A549 (cell line): ENCODE measurements around the gene PID1. TPM values are rescaled to one million over a fixed set of nuclear protein-coding genes. Genes with fewer than 3 reads are reported as not detected.

Experiments
- ATAC-seq, 2 experiments: fragments of 200-7000 bp in 1 of 2; fragments of >200 bp in 1 of 2; cut with Nextera tagmentation in 1 of 2; cut with Tn5 transposase in 1 of 2; 3 replicates each; pipeline versions ENCODE4 v1.8.0 to v1.9.1; 2018 to 2020; ENCODE audit warnings: mild to moderate bottlenecking in 1 of 2, moderate library complexity in 1 of 2
- CTCF ChIA-PET: fragments of 300-600 bp; sonication (Branson Sonifier 250); formaldehyde crosslinking; extraction: SDS; loops from one replicate; lab custom pipeline; 2021; ENCODE audit warnings: antibody characterized with exemption, inconsistent platforms; lab: Yijun Ruan, JAX
- POLR2A ChIA-PET: fragments of 350-600 bp; formaldehyde crosslinking; extraction: SDS; loops from one replicate; lab custom pipeline; 2021; ENCODE audit warnings: antibody characterized with exemption, inconsistent platforms; lab: Yijun Ruan, JAX
- DNase-seq, 2 experiments: peaks; one replicate each; pipeline versions ENCODE4 v3.0.0 to v3.0.0-alpha.2; 2011 to 2016; ENCODE audit warnings: low read depth in 1 of 2, low spot score in 1 of 2
- FAIRE-seq: peaks from 2 replicates; lab custom pipeline; 2011; peaks lifted over from hg19 to GRCh38; lab: Jason Lieb, UNC
- H3K27ac ChIP-seq, 2 experiments: fragments of >200 bp; sonication (Bioruptor Twin); formaldehyde crosslinking; 3 replicates each; pipeline ENCODE4 v1.5.1; 2016 to 2017
- H3K4me1 ChIP-seq: fragments of >200 bp; sonication (Bioruptor Twin); formaldehyde crosslinking; 3 replicates; pipeline ENCODE4 v1.6.1; 2016
- H3K4me2 ChIP-seq: fragments of >200 bp; sonication (Bioruptor Twin); formaldehyde crosslinking; 3 replicates; pipeline ENCODE4 v1.6.1; 2016
- H3K4me3 ChIP-seq: fragments of >200 bp; sonication (Bioruptor Twin); formaldehyde crosslinking; 3 replicates; pipeline ENCODE4 v1.5.1; 2016
- H3K9me3 ChIP-seq: fragments of >200 bp; sonication (Bioruptor Twin); formaldehyde crosslinking; 3 replicates; pipeline ENCODE4 v1.6.1; 2016
- ATOH8 ChIP-seq: fragments of 250-450 bp; sonication (Bioruptor Pico); IDR thresholded peaks from 2 replicates; pipeline ENCODE4 v1.5.0; 2020; ENCODE audit warnings: low read depth, mild to moderate bottlenecking, moderate library complexity
- BCL3 ChIP-seq: fragments of >200 bp; sonication (Bioruptor Twin); formaldehyde crosslinking; IDR thresholded peaks from 3 replicates; pipeline ENCODE4 v1.6.1; 2016
- CBX2 ChIP-seq: fragments of 200-600 bp; sonication (generic); IDR thresholded peaks from 2 replicates; pipeline ENCODE4 v1.6.1; 2016; ENCODE audit warnings: low read depth, mild to moderate bottlenecking, borderline replicate concordance
- CHD2 ChIP-seq: fragments of 150-350 bp; IDR thresholded peaks from 2 replicates; pipeline ENCODE4 v1.6.1; 2014; ENCODE audit warnings: low read length; ENCODE audit not compliant: partially characterized antibody
- CTCF ChIP-seq: fragments of >200 bp; sonication (Bioruptor Twin); formaldehyde crosslinking; IDR thresholded peaks from 3 replicates; pipeline ENCODE4 v1.5.1; 2016
- E2F6 ChIP-seq: IDR thresholded peaks from 2 replicates; pipeline ENCODE4 v1.6.1; 2012; ENCODE audit warnings: low read depth, borderline replicate concordance
- ELK1 ChIP-seq: fragments of 150-350 bp; IDR thresholded peaks from 2 replicates; pipeline ENCODE4 v1.6.1; 2014; ENCODE audit warnings: low read depth, mild to moderate bottlenecking, low read length
- FOSB ChIP-seq: fragments of 250-450 bp; sonication (Bioruptor Pico); IDR thresholded peaks from 2 replicates; pipeline ENCODE4 v1.5.0; 2020; ENCODE audit warnings: mild to moderate bottlenecking, moderate library complexity
- HES2 ChIP-seq: fragments of >200 bp; sonication (Bioruptor Twin); formaldehyde crosslinking; IDR thresholded peaks from 2 replicates; pipeline ENCODE4 v1.6.1; 2016
- HMGXB4 ChIP-seq: fragments of 250-450 bp; sonication (Bioruptor Pico); IDR thresholded peaks from 2 replicates; pipeline ENCODE4 v1.5.0; 2021; ENCODE audit warnings: mild to moderate bottlenecking, moderate library complexity, borderline replicate concordance
- KDM1A ChIP-seq: fragments of 200-600 bp; sonication (generic); IDR thresholded peaks from 2 replicates; pipeline ENCODE4 v1.6.1; 2016; ENCODE audit warnings: low read depth, mild to moderate bottlenecking
- MAFK ChIP-seq: fragments of 450-650 bp; IDR thresholded peaks from 2 replicates; pipeline ENCODE4 v1.6.1; 2014; ENCODE audit not compliant: partially characterized antibody
- MYC ChIP-seq: IDR thresholded peaks from 2 replicates; pipeline ENCODE4 v1.6.1; 2012; ENCODE audit warnings: mild to moderate bottlenecking, inconsistent platforms, low read length, improper control_type of control experiment, borderline replicate concordance
- POLR2AphosphoS2 ChIP-seq: conservative IDR thresholded peaks from 2 replicates; pipeline ENCODE4 v1.6.1; 2012; ENCODE audit warnings: low read length, improper control_type of control experiment, inconsistent platforms
- RAD21 ChIP-seq, 2 experiments: fragments of >200 bp in 1 of 2; sonication (Bioruptor Twin) in 1 of 2; formaldehyde crosslinking in 1 of 2; IDR thresholded peaks in 1 of 2; conservative IDR thresholded peaks in 1 of 2; 2 replicates in 1 of 2; 3 replicates in 1 of 2; pipeline ENCODE4 v1.6.1; 2012 to 2018; ENCODE audit warnings: inconsistent platforms in 1 of 2
- RARB ChIP-seq: fragments of 250-450 bp; sonication (Bioruptor Pico); IDR thresholded peaks from 2 replicates; pipeline ENCODE4 v1.8.0; 2021; ENCODE audit warnings: mild to moderate bottlenecking, moderate library complexity
- SREBF2 ChIP-seq: fragments of 450-650 bp; IDR thresholded peaks from 2 replicates; pipeline ENCODE4 v1.6.1; 2014; ENCODE audit warnings: mild to moderate bottlenecking, moderate library complexity
- TP53 ChIP-seq: fragments of 250-450 bp; sonication (Bioruptor Pico); IDR thresholded peaks from 2 replicates; pipeline ENCODE4 v1.5.0; 2021; ENCODE audit warnings: mild to moderate bottlenecking, moderate library complexity
- ZC3H11A ChIP-seq: fragments of 450-650 bp; IDR thresholded peaks from 2 replicates; pipeline ENCODE4 v1.6.1; 2014; ENCODE audit warnings: antibody characterized with exemption, mild to moderate bottlenecking
- WGBS: methylation state at CpG from one replicate; pipeline ENCODE4 v1.1.6; 2017; ENCODE audit errors: missing lambda C conversion rate; 5-methylcytosine and 5-hydroxymethylcytosine counted together
- polyA plus RNA-seq, 4 experiments: library from polyadenylated mRNA; depleted of rRNA in 3 of 4; stranded (reverse); fragments of >200 nt; fragmentation: RNase III in 1 of 4; extraction: RNeasy Plus Mini Kit Qiagen cat#74134 plus additional on column Dnase treatment in 1 of 4; gene quantifications; 2 replicates in 3 of 4; 3 replicates in 1 of 4; pipeline ENCODE4 v1.2.3, GENCODE V29; 2011 to 2017

PID1 gene
- polyA plus RNA-seq, 2 of the 4 experiments (the other 2 are of a cell fraction): 0.75 to 2.7 TPM

GRCh38 chr2:229104974-229105387, 166.1 kb downstream of the PID1 start:
- DNase-seq: no peak
- 29% methylated on average over 7 of the region's 7 CpGs for WGBS
- no peaks in the 10 kb centered on the region for H3K4me1 ChIP-seq
- CTCF ChIA-PET: no interaction called here
- POLR2A ChIA-PET: no interaction called here
- no peak for TF ChIP-seq CTCF
- no peak for TF ChIP-seq KDM1A
- TF ChIP-seq HMGXB4: no peak
- TF ChIP-seq ATOH8 (CRISPR knock-in tag): no peak
- TF ChIP-seq SREBF2: no peak
- no peak for TF ChIP-seq MAFK
- TF ChIP-seq RARB (CRISPR knock-in tag): no peak
- no peak for TF ChIP-seq HES2
- no peak overlapping the region for H3K4me2 ChIP-seq
- no peak for ATAC-seq
- H3K4me3 ChIP-seq: no peak overlapping the region
- FAIRE-seq: no peak
- H3K9me3 ChIP-seq: no peaks in the 10 kb centered on the region
- H3K27ac ChIP-seq: no peak overlapping the region

GRCh38 chr2:229104025-229104424, 167.1 kb downstream of the PID1 start:
- WGBS: 62% methylated on average over 3 of the region's 3 CpGs
- FAIRE-seq: no peak
- CTCF ChIA-PET: no interaction called here

More at GRCh38 chr2:229104025-229104424, 167.1 kb downstream of the PID1 start:
- DNase-seq (no peak), ATAC-seq (no peak)
- Histone ChIP-seq H3K9me3 (no peaks in the 10 kb centered on the region), H3K4me3 (no peak overlapping the region), H3K4me1 (no peaks in the 10 kb centered on the region), H3K27ac (no peak overlapping the region), H3K4me2 (no peak overlapping the region)
- TF ChIP-seq SREBF2 (no peak), HMGXB4 (no peak), FOSB (no peak), TP53 (CRISPR knock-in tag) (no peak), RAD21 (conservative IDR thresholded peaks at IDR 0.05 in 1 of 2, IDR thresholded peaks at IDR 0.05 in 1 of 2) (no peak), ELK1 (no peak), BCL3 (no peak), ZC3H11A (no peak), CBX2 (no peak), MYC (no peak), POLR2AphosphoS2 (no peak), E2F6 (no peak), CTCF (no peak), CHD2 (no peak)
- POLR2A ChIA-PET: no interaction called here
